Measurements from ENCODE around the gene MALT1.

DNA sequence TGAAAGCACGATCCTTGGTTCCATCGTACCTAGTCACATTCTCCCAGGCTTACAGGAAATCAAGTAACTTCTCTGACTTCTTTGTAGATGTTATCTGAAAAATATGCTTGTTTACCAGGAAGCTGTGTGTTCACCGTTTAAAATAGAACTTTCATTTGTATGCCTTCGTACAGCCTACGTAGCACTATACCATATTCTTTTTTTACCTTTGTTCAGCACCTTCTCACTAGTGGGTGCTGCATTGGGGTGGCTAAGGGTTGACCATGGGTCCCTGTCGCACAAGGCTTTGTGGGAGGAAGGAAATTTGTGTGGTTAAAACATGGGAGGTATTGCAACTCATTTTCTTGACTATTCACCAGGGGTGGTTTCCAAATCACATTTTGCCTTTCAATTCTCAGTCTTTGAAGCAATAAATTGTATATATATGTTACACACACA, 16.6 kb downstream of the MALT1 start:
- TF ChIP-seq, protein P1, sequence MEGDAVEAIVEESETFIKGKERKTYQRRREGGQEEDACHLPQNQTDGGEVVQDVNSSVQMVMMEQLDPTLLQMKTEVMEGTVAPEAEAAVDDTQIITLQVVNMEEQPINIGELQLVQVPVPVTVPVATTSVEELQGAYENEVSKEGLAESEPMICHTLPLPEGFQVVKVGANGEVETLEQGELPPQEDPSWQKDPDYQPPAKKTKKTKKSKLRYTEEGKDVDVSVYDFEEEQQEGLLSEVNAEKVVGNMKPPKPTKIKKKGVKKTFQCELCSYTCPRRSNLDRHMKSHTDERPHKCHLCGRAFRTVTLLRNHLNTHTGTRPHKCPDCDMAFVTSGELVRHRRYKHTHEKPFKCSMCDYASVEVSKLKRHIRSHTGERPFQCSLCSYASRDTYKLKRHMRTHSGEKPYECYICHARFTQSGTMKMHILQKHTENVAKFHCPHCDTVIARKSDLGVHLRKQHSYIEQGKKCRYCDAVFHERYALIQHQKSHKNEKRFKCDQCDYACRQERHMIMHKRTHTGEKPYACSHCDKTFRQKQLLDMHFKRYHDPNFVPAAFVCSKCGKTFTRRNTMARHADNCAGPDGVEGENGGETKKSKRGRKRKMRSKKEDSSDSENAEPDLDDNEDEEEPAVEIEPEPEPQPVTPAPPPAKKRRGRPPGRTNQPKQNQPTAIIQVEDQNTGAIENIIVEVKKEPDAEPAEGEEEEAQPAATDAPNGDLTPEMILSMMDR (IDR thresholded peaks at IDR 0.05): no peak
- TF ChIP-seq, protein P2, sequence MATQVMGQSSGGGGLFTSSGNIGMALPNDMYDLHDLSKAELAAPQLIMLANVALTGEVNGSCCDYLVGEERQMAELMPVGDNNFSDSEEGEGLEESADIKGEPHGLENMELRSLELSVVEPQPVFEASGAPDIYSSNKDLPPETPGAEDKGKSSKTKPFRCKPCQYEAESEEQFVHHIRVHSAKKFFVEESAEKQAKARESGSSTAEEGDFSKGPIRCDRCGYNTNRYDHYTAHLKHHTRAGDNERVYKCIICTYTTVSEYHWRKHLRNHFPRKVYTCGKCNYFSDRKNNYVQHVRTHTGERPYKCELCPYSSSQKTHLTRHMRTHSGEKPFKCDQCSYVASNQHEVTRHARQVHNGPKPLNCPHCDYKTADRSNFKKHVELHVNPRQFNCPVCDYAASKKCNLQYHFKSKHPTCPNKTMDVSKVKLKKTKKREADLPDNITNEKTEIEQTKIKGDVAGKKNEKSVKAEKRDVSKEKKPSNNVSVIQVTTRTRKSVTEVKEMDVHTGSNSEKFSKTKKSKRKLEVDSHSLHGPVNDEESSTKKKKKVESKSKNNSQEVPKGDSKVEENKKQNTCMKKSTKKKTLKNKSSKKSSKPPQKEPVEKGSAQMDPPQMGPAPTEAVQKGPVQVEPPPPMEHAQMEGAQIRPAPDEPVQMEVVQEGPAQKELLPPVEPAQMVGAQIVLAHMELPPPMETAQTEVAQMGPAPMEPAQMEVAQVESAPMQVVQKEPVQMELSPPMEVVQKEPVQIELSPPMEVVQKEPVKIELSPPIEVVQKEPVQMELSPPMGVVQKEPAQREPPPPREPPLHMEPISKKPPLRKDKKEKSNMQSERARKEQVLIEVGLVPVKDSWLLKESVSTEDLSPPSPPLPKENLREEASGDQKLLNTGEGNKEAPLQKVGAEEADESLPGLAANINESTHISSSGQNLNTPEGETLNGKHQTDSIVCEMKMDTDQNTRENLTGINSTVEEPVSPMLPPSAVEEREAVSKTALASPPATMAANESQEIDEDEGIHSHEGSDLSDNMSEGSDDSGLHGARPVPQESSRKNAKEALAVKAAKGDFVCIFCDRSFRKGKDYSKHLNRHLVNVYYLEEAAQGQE (IDR thresholded peaks at IDR 0.05; ENCODE audit: insufficient read depth in 1 of 2, low read depth in 2 of 2, low read length in 1 of 2): no peak
- TF ChIP-seq POLR2AphosphoS5 (IDR thresholded peaks at IDR 0.05; ENCODE audit: low read depth, low read length): no peak
- TF ChIP-seq TCF7L2 (IDR thresholded peaks at IDR 0.05; ENCODE audit: low read depth, low read length): no peak
- no peak for TF ChIP-seq SIN3A (IDR thresholded peaks at IDR 0.05; ENCODE audit: borderline replicate concordance, insufficient read depth, low read depth, low read length)
